GM19452 (cell line): ENCODE results near the gene ANKRD13D.

Experiments used
- ATAC-seq: cut with Tn5 transposase; IDR thresholded peaks from one replicate; pipeline ENCODE4 v1.9.1; 2021; ENCODE audit not compliant: unreplicated experiment

ANKRD13D gene

DNA sequence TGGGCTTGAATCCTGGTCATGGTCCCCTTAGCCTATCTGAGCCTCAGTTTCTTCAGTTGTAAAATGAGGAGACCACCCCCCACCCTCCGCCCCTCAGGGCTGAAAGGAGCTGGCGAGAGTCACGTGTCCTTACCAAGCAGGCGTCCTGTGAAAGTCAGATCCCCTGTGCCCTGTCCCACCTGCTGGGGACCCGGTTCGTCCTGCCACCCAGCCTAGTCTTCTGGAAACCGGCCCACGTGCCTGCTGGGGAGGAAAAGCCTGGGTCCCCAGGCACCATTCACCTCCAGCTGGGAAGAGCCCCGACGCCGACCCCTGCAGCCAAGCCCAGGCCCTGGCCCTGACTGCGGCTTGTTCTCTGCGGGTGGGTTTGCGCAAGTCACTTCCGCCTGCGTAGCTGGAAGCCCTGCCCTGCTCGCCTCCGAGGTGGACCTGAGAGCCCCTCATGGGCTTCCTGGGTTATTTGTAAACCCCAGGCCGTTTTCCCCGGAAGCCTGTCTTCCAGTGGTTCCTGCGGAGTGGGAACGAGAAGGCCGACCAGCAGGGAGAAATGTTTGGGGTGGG, 13.5 kb downstream of the ANKRD13D start:
- no peak for ATAC-seq

DNA sequence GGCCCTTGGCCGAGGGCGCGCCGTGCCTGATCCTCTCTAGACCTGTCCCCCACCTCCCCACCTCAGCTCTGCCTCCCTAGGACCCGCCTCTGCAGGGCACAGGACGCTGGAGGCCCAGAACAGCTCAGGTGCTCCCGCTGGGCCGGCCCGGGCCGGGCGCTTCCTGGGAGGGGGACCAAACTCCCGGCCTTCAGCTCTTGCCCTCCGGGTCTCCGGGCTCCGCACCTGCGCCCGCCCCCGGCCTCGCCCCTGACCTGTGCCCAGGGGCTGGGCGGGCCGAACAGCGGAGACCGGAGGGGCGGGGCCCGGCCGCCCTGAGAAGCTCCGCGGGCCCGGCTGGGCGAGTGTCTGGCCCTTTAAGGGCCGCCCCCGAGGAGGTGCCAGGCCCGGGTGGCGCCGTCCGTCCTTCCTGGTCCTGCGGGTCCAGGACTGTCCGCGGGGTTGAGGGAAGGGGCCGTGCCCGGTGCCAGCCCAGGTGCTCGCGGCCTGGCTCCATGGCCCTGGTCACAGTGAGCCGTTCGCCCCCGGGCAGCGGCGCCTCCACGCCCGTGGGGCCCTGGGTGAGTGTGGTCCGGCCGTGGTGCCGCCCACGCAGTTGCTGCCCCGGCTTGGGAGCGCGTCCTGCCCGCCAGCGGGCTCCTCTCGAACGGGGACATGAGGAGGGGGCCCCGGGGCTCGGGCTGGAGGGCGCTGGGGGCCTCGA, 14.2 kb downstream of the ANKRD13D start, which contains the start of gene SSH3:
SSH3 (plus strand) TSS at position 399 of the 703 bp plus-strand sequence; CDS start at position 495, 96 bp downstream.
- no peak for ATAC-seq

DNA sequence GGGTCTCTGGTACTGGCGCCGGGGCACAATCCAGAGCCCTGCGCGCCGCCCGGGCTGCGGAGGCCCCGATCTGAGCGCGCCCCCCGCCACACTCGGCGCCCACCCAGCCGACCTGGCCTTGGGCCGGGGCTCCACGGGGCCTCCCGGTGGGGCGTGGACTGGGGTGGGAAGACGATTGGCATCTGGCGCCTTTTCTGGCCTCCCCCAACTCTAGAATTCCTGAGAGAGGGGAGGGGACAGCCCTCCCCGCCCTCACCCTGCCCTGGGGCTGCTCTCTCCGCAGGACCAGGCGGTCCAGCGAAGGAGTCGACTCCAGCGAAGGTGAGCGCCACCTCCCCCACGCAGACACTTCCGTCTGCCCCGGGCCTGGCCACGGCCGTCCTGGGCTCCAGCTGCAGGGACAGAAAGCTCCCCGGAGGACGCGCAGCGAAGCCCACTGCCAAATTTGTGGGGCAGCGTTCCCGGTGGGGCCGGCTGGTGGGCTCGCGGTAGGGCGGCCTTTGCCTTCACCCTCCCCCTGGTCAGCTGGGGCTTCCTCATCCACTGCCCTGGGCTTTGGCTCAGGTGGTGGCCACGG, 14.8 kb downstream of the ANKRD13D start:
- no peak for ATAC-seq

DNA sequence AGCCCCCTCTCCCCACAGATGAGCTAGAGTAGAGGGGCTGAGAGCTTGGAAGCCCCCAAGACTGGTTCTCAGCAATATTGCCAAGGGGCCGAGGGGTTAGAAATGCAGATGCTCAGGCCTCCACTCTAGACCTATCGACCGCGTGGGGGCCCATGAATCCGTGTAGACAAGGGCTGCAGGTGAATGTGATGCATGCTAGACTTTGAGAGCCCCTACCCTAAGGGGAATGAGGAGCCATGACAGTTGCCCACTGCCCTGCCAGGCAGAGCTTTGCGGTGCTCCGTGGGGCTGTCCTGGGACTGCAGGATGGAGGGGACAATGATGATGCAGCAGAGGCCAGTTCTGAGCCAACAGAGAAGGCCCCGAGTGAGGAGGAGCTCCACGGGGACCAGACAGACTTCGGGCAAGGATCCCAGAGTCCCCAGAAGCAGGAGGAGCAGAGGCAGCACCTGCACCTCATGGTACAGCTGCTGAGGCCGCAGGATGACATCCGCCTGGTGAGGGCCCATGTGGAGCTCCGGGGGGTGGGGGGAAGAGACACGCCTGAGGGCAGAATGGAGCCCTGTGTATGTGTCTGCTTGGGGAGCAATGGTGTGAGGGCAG, 15.5 kb downstream of the ANKRD13D start:
- ATAC-seq = no peak

DNA sequence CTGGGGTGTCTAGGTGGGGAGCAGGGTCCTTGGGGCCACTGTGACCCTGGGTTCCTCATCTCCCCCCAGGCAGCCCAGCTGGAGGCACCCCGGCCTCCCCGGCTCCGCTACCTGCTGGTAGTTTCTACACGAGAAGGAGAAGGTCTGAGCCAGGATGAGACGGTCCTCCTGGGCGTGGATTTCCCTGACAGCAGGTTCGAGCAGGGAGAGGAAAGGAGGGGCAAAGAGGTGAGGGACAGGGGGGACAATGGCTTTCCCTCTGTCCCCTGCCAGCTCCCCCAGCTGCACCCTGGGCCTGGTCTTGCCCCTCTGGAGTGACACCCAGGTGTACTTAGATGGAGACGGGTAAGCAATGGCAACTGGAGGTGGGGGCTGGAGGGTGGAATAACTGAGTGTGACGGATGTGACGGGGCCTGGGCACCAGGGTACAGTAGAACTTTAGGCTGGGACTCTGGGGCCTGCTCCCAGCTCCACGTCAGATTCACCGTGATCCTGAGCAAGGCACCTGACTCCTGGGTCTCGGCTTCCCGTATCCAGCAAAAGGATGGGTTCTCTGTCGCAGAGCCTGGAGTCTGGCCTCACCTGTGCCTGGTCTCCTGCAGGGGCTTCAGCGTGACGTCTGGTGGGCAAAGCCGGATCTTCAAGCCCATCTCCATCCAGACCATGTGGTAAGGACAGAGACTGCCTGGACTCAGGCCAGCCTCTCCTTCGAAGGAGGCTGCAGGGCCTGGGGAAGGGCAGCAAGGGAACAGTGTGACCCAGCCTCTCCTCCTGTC, 17.9 kb downstream of the ANKRD13D start:
- no peak for ATAC-seq

DNA sequence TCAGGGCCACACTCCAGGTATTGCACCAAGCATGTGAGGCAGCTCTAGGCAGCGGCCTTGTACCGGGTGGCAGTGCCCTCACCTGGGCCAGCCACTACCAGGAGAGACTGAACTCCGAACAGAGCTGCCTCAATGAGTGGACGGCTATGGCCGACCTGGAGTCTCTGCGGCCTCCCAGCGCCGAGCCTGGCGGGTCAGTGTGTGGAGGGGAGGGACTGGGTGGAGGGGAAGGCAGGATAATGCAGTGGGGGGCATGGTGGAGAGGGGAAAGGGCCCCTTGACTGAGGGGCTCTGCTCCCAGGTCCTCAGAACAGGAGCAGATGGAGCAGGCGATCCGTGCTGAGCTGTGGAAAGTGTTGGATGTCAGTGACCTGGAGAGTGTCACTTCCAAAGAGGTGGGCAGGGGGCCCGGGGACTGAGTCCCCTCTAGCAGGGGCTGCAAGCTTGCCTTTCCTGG, 18.5 kb downstream of the ANKRD13D start:
- no peak for ATAC-seq

DNA sequence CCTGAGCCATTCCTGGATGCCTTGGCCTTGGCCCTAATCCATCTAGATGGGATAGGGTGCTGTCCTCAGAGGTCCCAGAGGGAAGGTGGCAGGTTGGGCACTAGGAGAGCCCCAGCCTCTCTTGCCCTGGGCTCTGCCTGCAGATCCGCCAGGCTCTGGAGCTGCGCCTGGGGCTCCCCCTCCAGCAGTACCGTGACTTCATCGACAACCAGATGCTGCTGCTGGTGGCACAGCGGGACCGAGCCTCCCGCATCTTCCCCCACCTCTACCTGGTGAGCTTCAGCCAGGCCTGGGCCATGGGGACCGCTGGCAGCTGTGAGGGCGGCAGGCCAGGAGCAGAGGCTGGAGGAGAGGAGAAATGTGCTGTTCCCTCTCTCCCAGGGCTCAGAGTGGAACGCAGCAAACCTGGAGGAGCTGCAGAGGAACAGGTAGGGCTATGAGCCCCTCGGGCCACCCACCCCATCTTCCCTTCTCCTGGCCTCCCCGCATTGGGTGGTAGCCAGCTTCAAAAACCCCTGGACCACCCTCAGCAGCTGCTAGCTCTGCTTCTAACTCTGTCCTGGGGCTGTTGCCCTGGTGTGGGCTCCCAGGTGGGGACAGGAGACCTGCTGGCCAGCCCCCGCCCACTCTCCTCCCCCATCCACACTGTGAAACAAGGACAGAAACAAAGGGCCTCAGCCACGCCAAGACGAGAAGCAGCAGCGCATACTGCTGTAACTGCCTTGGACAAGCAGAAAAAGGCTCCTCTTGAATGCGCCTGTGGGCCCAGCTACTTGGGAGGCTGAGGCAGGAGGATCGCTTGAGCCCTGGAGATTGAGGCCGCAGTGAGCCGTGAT, 19.1 kb downstream of the ANKRD13D start:
- no peak for ATAC-seq

DNA sequence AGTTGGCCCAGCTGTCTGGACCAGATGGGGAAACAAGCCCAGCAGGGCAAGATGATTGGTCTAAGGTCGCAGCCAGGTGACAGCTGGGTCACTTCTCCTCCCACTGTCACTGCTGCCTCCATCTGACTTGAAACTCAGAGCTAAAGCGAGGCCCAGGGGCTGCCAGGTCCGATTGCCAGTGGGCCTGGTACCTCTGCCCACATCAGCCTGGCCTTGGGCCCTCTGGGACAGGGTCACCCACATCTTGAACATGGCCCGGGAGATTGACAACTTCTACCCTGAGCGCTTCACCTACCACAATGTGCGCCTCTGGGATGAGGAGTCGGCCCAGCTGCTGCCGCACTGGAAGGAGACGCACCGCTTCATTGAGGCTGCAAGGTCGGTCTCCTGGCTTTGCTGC, 20.1 kb downstream of the ANKRD13D start:
- no peak for ATAC-seq

DNA sequence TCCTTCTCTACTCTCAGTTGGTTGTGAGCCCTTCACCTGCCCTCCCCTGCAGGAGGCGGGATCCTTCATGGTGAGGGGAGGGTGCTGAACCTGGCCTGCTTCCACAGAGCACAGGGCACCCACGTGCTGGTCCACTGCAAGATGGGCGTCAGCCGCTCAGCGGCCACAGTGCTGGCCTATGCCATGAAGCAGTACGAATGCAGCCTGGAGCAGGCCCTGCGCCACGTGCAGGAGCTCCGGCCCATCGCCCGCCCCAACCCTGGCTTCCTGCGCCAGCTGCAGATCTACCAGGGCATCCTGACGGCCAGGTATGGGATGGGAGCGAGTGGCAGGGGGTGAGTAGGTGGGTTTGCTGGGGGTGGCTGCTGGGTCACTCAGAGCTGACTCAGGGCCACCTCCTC, 20.6 kb downstream of the ANKRD13D start:
- ATAC-seq = no peak

DNA sequence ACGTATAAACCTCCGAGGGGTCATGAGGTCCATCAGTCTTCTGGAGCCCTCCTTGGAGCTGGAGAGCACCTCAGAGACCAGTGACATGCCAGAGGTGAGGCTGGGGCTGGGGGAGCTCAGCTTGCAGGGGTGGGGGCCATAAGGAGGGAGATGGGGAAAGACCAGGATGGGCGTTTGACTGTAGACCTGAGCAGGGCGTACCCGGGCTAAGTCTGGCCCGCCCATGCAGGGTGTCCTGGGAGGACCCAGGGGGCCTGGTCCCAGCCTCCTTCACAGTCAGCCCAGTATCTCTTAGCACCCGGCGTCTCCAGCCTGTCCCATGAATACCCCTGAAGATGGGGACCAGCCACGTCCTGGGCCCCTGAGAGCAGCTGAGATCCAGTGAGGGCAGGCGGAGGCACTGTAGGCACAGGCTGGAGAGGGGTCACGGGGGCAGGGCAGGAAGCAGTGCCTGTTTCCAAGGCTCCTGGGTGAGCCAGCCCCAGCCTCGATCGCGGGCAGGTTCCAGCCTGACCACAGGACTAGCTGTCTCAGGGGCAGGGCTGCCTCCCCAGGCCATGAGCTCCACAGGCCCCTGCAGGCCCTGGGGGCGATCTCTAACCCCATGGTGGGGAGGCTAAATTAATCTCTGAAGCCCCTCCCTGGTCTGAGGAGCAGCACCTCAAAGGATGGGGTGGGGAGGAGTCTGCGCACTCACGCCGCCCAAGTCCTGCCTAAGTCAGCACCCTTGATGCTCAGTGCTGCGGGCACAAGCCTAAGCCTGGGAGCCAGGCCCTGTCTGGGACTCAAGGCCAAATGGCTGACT, 21.3 kb downstream of the ANKRD13D start:
- ATAC-seq = no peak

DNA sequence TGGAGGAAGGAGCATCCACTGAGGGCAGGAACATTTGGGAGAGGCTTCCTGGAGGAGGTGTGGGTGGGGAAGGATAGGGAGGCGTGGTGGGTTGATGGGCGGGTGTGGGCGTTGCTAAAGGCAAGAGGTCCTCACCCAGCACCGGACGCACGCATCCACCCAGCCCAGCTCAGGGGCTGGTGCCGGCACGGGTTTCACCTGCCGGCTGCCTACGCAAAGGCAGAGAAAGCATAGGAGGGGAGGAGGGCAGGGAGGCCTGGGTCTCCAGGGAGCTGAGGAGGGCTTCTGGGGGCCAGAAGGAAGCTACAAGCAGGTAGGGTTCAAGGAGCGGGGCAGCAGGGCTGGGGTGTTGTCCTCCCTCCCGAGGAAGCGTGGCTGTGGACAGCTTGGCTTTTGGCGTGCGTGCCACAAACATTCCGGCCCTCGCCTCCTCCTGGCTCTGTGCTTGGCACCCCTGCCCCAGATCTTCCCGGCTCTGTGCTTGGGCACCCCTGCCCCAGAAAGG, 22.0 kb downstream of the ANKRD13D start:
- ATAC-seq = no peak

DNA sequence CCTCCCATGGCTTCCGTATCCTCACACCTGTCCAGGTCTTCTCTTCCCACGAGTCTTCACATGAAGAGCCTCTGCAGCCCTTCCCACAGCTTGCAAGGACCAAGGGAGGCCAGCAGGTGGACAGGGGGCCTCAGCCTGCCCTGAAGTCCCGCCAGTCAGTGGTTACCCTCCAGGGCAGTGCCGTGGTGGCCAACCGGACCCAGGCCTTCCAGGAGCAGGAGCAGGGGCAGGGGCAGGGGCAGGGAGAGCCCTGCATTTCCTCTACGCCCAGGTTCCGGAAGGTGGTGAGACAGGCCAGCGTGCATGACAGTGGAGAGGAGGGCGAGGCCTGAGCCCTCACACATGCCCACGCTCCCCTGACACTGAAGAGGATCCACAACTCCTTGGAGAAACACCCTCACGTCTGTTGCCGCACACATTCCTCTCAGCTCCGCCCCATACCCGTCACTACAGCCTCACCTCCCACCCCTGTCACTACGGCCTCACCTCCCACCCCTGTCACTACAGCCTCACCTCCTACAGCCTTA, 22.5 kb downstream of the ANKRD13D start:
- no peak for ATAC-seq

DNA sequence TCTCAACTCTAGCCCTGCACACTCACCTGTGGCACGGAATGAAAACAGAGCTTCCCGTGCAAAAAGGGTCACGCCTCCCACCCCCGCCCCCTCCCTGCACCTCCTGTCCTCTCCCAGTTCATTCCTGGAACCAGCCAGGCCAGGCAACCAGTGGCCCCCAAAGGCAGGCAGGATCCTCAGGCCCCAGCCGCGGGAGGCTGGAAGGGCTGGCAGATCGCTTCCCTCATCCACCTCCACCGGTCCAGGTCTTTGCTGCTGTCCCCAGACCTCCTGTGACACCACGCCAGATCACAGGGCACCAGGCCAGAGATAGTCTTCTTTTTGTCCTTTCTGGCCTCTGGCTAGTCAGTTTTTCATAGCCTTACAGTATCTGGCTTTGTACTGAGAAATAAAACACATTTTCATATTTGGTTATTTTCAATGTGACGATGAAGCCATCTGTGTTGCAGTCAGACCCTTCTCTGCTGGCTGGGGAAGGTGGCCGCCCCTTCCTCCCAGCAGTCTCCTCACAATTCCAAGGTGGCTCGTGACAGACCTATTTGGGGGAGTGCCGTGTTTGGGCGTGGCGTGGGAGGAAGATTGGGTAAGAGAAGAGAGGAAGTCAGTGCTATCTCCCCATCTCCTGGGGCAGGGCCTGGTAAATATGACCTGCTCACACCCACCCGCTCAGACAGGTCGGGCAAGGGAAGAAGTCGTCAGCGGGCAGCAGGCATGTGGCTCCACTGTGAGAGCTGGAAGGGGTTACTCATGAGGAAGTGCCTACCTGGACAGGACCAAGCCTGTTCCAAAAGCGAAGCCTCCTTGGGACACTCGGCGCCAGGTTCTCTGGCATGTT, 23.3 kb downstream of the ANKRD13D start:
- no peak for ATAC-seq

DNA sequence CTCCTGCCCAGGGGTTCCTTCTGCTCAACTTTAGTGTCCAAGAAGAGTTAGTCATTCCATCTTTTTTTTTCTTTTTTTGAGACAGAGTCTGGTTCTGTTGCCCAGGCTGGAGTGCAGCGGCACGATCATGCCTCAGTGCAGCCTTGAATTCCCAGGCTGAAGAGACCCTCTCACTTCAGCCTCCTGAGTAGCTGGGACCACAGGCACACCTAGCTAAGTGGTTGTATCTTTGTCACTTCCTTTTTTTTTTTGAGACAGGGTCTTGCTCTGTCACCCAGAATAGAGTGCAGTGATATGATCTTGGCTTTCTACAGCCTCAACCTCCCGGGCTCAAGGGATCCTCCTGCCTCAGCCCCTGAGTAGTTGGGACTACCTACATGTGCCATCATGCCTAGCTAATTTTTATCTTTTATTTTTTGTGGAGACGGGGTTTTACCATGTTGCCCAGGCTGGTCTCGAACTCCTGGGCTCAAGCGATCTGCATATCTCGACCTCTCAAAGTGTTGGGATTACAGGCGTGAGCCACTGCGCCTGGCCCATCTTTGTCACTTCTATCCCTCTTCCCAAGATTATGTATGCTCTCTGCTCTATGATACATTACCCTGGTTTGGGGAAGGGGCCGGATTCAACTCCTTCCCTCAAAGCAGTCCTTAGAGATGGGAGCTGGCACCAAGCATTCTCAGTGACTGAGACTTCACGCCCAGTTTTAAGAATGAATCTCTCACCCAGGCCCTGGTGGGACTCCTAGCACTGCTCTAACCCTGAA, 24.2 kb downstream of the ANKRD13D start:
- no peak for ATAC-seq

DNA sequence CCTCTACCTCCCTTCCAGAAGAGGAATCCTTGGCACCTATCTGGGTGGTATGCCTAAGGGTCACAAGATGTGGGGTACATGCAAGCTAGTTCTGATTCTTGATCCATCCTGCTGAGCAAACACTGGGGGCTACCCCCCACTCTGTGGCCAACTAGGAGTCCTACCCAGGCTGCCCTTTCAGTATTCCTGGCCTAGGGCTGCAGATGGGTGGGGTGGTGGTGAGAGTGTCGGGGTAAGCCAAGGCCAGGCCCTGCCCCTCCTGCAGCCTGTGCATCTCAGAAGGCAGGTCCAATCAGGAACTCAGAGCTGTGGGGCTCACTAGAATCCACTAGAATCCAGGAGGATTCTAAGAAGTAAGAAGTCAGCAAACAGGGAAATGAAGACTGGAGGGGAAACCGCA, 25.1 kb downstream of the ANKRD13D start:
- no peak for ATAC-seq

DNA sequence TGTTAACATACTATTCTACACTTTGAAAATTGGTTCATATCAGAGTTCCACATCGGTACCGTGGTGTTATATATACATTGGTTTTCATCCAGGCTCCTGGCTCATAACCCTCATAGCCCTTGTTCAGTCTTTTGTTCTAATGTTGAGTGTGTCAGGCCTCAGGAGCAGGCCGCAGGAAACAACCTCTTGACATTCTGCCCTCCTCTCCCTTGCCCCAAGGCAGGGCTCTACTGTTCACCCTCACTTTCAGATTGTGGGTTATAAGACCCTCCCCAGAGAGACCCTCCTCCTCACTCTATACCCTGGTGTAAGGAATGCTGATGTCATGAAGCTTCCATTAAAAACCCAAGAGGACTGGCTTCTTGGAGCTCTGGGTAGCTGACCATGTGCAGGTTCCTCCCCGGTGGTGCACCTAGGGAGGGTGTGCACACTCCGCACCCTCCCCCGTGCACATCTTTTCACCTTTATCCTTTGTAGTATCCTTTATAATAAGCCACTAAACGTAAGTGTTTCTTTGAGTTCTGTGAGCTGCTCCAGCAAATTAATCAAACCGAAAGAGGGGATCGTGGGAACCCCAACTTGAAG, 26.3 kb downstream of the ANKRD13D start:
- no peak for ATAC-seq

DNA sequence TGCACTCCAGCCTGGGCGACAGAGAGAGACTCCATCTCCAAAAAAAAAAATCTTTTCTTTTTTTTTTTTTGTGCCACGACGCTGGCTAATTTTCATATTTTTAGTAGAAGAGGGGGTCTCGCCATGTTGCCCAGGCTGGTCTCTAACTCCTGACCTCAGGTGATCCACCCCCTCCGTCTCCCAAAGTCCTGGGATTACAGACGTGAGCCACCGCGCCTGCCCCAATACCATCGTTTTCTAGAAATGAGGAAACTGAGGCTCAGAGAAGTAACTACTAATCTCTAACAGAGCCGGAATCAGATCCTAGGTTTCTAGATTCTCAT, 27.7 kb downstream of the ANKRD13D start:
- no peak for ATAC-seq
